IgD-negative memory B cell (primary cell): ENCODE results near the gene CPNE4. TPM values are rescaled to one million over a fixed set of nuclear protein-coding genes. Genes with fewer than 3 reads are reported as not detected.

ENCODE experiments used
- H3K27ac Mint-ChIP-seq, 3 donors: one replicate each; pipeline ENCODE4 v1.8.0; 2020 to 2022; ENCODE audit warnings: mild to moderate bottlenecking in 3 of 3, mixed read lengths in 3 of 3, moderate library complexity in 1 of 3
- H3K27me3 Mint-ChIP-seq: one replicate; pipeline ENCODE4 v1.8.0; 2021; ENCODE audit warnings: mixed read lengths
- H3K36me3 Mint-ChIP-seq: one replicate; pipeline ENCODE4 v1.8.0; 2020; ENCODE audit warnings: mild to moderate bottlenecking, mixed read lengths
- H3K4me1 Mint-ChIP-seq, 3 donors: one replicate each; pipeline ENCODE4 v1.8.0; 2020 to 2022; ENCODE audit warnings: mixed read lengths in 3 of 3, mild to moderate bottlenecking in 1 of 3
- H3K4me3 Mint-ChIP-seq, 4 donors: one replicate each; pipeline ENCODE4 v1.8.0; 2020 to 2022; ENCODE audit warnings: mild to moderate bottlenecking in 4 of 4, mixed read lengths in 4 of 4, moderate library complexity in 3 of 4
- H3K9me3 Mint-ChIP-seq, 3 donors: one replicate each; pipeline ENCODE4 v1.8.0; 2020 to 2021; ENCODE audit warnings: mixed read lengths in 3 of 3, mild to moderate bottlenecking in 1 of 3
- polyA plus RNA-seq: library from polyadenylated mRNA; unstranded; fragments of 300-500 nt; fragmentation: Illumina TruSeq; gene quantifications from one replicate; pipeline ENCODE4 v1.2.3, GENCODE V29; 2021

CPNE4 gene
- polyA plus RNA-seq, 1 donor from 2014 or later = not detected

- Mint-ChIP-seq H3K4me3 (no peak overlapping the region), H3K27ac (no peak overlapping the region), H3K9me3 (no peaks in the 10 kb centered on the region), H3K27me3 (peaks cover 3% of the 10 kb centered on the region), H3K36me3 (no peaks in the 10 kb centered on the region), H3K4me1 (no peaks in the 10 kb centered on the region)
These were observed 426.1 kb downstream of the CPNE4 start for GRCh38 chr3:131608741-131609140.

- peaks cover 2% of the 10 kb centered on the region for H3K27me3 Mint-ChIP-seq
- H3K9me3 Mint-ChIP-seq = no peaks in the 10 kb centered on the region
- no peaks in the 10 kb centered on the region for H3K4me1 Mint-ChIP-seq
- H3K36me3 Mint-ChIP-seq = no peaks in the 10 kb centered on the region
- no peak overlapping the region for H3K4me3 Mint-ChIP-seq
- no peak overlapping the region for H3K27ac Mint-ChIP-seq
These were observed 426.5 kb downstream of the CPNE4 start for GRCh38 chr3:131608296-131608695.

GRCh38 chr3:131605916-131606315 is 428.9 kb downstream of the CPNE4 start:
- Mint-ChIP-seq H3K4me3 (no peak overlapping the region), H3K36me3 (no peaks in the 10 kb centered on the region), H3K9me3 (no peaks in the 10 kb centered on the region), H3K27me3 (peaks cover 4% of the 10 kb centered on the region), H3K27ac (no peak overlapping the region), H3K4me1 (no peaks in the 10 kb centered on the region)

- Mint-ChIP-seq H3K27ac (no peak overlapping the region), H3K4me3 (no peak overlapping the region), H3K36me3 (no peaks in the 10 kb centered on the region), H3K4me1 (no peaks in the 10 kb centered on the region), H3K27me3 (peaks cover 4% of the 10 kb centered on the region), H3K9me3 (no peaks in the 10 kb centered on the region)
These were observed 432.6 kb downstream of the CPNE4 start for GRCh38 chr3:131602011-131602779.

GRCh38 chr3:131597816-131598215 is 437.0 kb downstream of the CPNE4 start:
- no peak overlapping the region for H3K27ac Mint-ChIP-seq
- peaks cover 0 to 4% (median 0%) of the 10 kb centered on the region in 3 donors for H3K9me3 Mint-ChIP-seq
- H3K27me3 Mint-ChIP-seq = peaks cover 4% of the 10 kb centered on the region
- no peaks in the 10 kb centered on the region for H3K36me3 Mint-ChIP-seq
- no peak overlapping the region for H3K4me3 Mint-ChIP-seq
- H3K4me1 Mint-ChIP-seq = no peaks in the 10 kb centered on the region

- H3K36me3 Mint-ChIP-seq = no peaks in the 10 kb centered on the region
These were observed 437.9 kb downstream of the CPNE4 start for GRCh38 chr3:131596884-131597283.

DNA sequence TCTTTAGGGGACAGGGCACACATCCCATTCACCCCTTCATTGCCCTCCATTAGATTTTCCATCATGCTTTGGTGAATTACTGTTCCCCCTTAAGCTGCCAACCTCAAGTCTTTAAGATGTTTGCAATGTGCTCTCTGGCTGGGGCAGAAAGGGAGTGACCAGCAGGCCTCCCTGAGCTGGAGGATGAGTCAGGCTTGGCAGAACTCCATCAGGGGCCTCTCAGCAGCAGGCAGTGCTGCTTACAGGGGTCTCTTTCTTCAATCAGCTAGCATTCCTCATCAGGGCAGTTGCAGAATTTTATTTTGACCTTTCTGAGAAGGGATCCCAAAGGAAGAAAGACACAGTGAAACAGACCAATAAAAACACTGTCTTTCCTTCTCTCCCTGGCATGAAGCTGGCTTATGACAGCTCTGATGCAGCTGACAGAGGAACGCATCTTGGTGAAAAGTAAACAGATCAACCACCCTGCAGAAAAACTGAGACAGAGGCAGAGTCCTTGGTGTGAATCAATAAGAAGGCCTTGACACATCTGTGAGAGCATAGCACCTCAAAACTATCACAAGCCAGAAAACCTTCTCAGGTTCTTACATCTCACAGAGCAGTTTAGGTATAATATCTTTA is 443.3 kb downstream of the CPNE4 start:
- no peak overlapping the region for H3K27ac Mint-ChIP-seq
- peaks cover 2% of the 10 kb centered on the region for H3K27me3 Mint-ChIP-seq
- no peak overlapping the region for H3K4me3 Mint-ChIP-seq
- peaks cover 0 to 4% (median 0%) of the 10 kb centered on the region in 3 donors for H3K9me3 Mint-ChIP-seq
- H3K36me3 Mint-ChIP-seq = no peaks in the 10 kb centered on the region
- no peaks in the 10 kb centered on the region for H3K4me1 Mint-ChIP-seq

More at GRCh38 chr3:131596884-131597283, 437.9 kb downstream of the CPNE4 start:
- Mint-ChIP-seq H3K4me1 (no peaks in the 10 kb centered on the region), H3K27me3 (peaks cover 1% of the 10 kb centered on the region), H3K9me3 (peaks cover 0 to 4% (median 0%) of the 10 kb centered on the region in 3 donors), H3K4me3 (no peak overlapping the region), H3K27ac (no peak overlapping the region)

DNA sequence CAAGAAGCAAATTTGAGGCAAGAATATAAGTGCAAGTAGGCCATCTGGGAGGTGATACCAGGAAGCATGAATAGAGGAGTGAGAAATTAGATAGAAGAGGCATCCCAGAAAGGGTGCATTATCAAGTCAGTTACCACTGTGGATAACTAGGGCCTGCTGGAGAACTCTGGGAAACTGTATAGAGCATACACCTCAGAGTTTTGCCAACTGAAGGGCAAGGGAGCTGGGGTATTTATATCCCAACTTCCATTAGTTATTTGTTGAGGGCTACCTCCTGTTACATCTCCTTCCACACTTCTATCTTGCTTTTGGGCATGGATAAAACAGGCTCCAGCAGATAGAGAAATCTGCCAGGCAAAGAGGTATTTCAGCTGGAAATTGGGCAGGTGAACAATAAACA is 448.5 kb downstream of the CPNE4 start:
- H3K27ac Mint-ChIP-seq = no peak overlapping the region
- H3K36me3 Mint-ChIP-seq = no peaks in the 10 kb centered on the region
- no peaks in the 10 kb centered on the region for H3K4me1 Mint-ChIP-seq
- peaks cover 2% of the 10 kb centered on the region for H3K27me3 Mint-ChIP-seq
- no peak overlapping the region for H3K4me3 Mint-ChIP-seq
- no peaks in the 10 kb centered on the region for H3K9me3 Mint-ChIP-seq

DNA sequence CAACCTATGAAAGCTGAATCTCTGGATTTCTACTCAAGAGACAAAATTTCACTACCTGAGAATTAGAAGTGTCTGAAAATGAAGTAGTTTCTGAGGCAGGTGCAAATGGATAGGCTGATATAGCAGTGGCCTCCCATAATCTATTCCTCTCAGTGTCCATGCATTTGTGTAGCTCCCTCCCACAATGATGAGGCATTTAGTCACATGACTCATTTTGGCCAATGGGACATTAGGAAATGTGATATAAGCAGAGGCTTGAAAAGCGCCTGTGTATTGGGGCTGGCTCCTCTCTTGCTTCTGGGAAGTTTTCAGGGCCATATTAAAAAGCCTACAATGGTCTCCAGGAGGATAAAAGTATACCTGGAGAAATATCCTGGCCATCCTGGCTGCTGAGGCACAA is 452.4 kb downstream of the CPNE4 start:
- Mint-ChIP-seq H3K9me3 (no peaks in the 10 kb centered on the region), H3K4me1 (no peaks in the 10 kb centered on the region), H3K36me3 (no peaks in the 10 kb centered on the region), H3K4me3 (no peak overlapping the region), H3K27me3 (no peaks in the 10 kb centered on the region), H3K27ac (no peak overlapping the region)

DNA sequence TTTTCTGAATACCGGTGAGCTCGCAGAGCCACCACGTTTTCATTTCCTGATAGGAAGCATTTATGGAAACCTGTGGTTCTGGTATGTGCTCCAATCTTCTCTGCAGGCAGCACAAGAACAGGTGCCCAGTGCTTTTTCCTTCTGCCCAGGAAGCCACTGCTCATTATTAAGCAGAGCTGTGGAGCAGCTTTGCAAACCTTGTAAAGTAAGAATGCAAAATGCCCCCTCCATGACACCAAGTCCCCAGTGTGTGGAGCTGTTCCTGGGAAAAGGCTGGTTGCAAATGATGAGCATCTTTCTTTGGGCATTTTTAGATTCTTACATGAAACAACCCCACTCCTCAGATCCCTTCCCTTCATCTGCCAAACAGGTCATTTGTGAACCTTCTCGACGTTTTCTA is 466.4 kb downstream of the CPNE4 start:
- Mint-ChIP-seq H3K27me3 (peaks cover 9% of the 10 kb centered on the region), H3K4me1 (no peaks in the 10 kb centered on the region), H3K4me3 (no peak overlapping the region), H3K27ac (no peak overlapping the region), H3K9me3 (peaks cover 0 to 3% (median 0%) of the 10 kb centered on the region in 3 donors), H3K36me3 (no peaks in the 10 kb centered on the region)

DNA sequence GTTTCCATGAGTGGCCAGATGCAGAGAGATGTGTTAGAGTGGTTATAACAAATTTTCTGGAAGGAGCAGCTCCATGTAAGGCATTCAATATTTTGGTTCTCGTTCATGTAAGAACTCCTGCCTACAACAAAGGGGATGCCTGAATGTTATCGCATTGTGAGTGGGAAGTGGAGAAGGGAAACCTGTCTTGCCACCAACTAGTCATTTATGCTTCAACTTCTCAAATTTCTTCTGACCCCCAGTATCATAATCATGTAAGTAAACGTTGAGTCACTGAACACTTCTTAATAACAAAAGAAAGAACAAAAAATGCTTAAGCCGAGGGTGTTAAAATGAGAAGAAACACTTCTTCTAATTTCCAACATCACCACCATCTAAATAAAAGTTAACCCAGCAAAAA is 470.0 kb downstream of the CPNE4 start:
- no peaks in the 10 kb centered on the region for H3K36me3 Mint-ChIP-seq
- peaks cover 0 to 3% (median 0%) of the 10 kb centered on the region in 3 donors for H3K9me3 Mint-ChIP-seq
- no peak overlapping the region for H3K27ac Mint-ChIP-seq
- peaks cover 7% of the 10 kb centered on the region for H3K27me3 Mint-ChIP-seq
- no peak overlapping the region for H3K4me3 Mint-ChIP-seq
- H3K4me1 Mint-ChIP-seq = no peaks in the 10 kb centered on the region

- no peak overlapping the region for H3K4me3 Mint-ChIP-seq
These were observed 473.3 kb downstream of the CPNE4 start for GRCh38 chr3:131561511-131561910.

DNA sequence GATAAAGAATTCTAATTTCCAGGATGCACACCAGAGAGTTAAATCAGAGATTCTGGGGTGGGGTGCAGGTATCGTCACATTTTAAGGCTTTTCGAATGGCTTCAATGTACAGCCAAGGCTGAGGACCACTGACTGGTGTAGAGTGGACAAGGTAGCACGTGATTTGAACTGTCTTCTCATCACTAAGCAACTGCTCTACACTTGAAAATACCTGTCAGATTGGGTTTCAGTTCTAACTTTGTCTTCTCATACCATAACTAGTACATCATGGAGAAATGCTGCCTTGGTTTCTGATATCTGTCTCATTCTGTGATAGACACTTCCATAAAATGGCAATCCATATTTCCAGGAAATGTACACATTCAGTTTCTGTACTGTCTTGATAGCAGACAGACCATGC is 474.0 kb downstream of the CPNE4 start:
- no peak overlapping the region for H3K27ac Mint-ChIP-seq
- H3K4me1 Mint-ChIP-seq = no peaks in the 10 kb centered on the region
- H3K4me3 Mint-ChIP-seq = no peak overlapping the region
- peaks cover 8% of the 10 kb centered on the region for H3K27me3 Mint-ChIP-seq
- H3K36me3 Mint-ChIP-seq = no peaks in the 10 kb centered on the region
- H3K9me3 Mint-ChIP-seq = peaks cover 0 to 3% (median 0%) of the 10 kb centered on the region in 3 donors

More at GRCh38 chr3:131561511-131561910, 473.3 kb downstream of the CPNE4 start:
- Mint-ChIP-seq H3K4me1 (no peaks in the 10 kb centered on the region), H3K27me3 (peaks cover 8% of the 10 kb centered on the region), H3K27ac (no peak overlapping the region), H3K9me3 (peaks cover 0 to 3% (median 0%) of the 10 kb centered on the region in 3 donors), H3K36me3 (no peaks in the 10 kb centered on the region)

GRCh38 chr3:131555456-131555855 is 479.4 kb downstream of the CPNE4 start:
- no peak overlapping the region for H3K4me3 Mint-ChIP-seq
- H3K4me1 Mint-ChIP-seq = no peaks in the 10 kb centered on the region
- H3K27me3 Mint-ChIP-seq = peaks cover 10% of the 10 kb centered on the region
- no peaks in the 10 kb centered on the region for H3K36me3 Mint-ChIP-seq
- no peak overlapping the region for H3K27ac Mint-ChIP-seq
- H3K9me3 Mint-ChIP-seq = no peaks in the 10 kb centered on the region

GRCh38 chr3:131553495-131554247 is 481.1 kb downstream of the CPNE4 start:
- no peaks in the 10 kb centered on the region for H3K36me3 Mint-ChIP-seq
- H3K27ac Mint-ChIP-seq = no peak overlapping the region
- no peaks in the 10 kb centered on the region for H3K4me1 Mint-ChIP-seq
- H3K27me3 Mint-ChIP-seq = peaks cover 10% of the 10 kb centered on the region
- no peak overlapping the region for H3K4me3 Mint-ChIP-seq
- no peaks in the 10 kb centered on the region for H3K9me3 Mint-ChIP-seq
